T47D (cell line): Measurements from ENCODE around the gene GLI3.

Experiments used
- DNase-seq, 2 experiments: peaks; one replicate each; pipeline versions ENCODE4 v3.0.0 to v3.0.0-alpha.2; 2011 to 2012; ENCODE audit warnings: low read depth in 1 of 2, low spot score in 1 of 2
- JUND ChIP-seq: IDR thresholded peaks from 2 replicates; pipeline ENCODE4 v1.6.1; 2012; ENCODE audit warnings: low read depth
- in situ Hi-C: cut with HindIII; loops from 2 replicates; pipeline ENCODE4 v1.10.0; 2016; ENCODE audit warnings: low sequenced_read_pairs, low pct_unique_long_range_greater_than_20kb

The GLI3 gene

DNA sequence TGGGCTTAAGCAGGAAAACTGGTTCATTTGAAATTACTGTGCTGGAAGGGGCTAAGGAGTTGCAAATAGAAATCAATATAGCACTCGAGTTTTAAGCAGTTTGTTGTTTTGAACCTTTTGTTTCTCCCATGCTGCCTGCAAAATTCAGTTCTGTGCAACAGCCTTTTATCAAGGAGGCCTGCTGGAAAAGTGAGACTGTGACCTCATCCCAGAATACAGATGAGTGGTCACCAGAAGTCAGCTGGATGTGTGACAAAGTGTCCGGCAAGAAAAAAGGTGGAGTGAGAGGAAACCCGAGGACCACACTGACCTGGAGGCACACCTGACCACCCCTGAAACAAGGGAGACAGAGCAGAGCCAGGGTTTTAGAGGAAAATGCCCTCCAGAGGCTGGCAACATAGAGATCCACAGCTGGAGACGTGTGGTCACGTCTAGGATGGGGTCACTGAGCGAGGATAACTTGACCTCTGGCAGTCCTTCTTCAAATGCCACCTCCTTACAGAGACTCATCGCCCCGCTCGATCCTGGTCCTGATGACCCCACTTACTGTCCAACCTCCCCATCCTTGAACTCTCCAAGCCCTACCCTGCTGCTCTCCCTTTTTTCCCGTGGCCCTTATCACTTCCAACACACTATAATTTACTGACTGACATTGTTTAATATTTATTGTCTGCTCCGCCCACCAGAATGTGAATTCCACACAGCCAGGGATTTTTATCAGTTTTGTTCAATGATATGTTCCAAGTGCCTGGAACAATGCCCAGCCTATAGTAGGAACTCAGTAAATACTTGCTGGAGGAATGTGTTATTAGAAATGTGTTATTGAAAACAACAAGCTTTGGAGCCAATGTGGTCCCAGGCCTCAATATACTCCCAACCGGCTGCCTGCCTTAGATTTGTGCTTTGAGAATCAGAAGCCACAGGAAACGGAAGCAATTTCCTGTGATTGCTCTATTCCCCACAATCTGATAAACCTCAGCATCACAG is 243.8 kb downstream of the GLI3 start:
- no peak for DNase-seq
- in situ Hi-C loops: no loop called here

GRCh38 chr7:41984888-41985287 is 252.1 kb downstream of the GLI3 start:
- DNase-seq: no peak
- no peak for TF ChIP-seq JUND
- in situ Hi-C loops: no loop called here

More for the DNA sequence above, 243.8 kb downstream of the GLI3 start:
- no peak for TF ChIP-seq JUND

GRCh38 chr7:41981046-41982040 is 255.7 kb downstream of the GLI3 start:
- no peak for DNase-seq
- no peak for TF ChIP-seq JUND
- in situ Hi-C loops: no loop called here

DNA sequence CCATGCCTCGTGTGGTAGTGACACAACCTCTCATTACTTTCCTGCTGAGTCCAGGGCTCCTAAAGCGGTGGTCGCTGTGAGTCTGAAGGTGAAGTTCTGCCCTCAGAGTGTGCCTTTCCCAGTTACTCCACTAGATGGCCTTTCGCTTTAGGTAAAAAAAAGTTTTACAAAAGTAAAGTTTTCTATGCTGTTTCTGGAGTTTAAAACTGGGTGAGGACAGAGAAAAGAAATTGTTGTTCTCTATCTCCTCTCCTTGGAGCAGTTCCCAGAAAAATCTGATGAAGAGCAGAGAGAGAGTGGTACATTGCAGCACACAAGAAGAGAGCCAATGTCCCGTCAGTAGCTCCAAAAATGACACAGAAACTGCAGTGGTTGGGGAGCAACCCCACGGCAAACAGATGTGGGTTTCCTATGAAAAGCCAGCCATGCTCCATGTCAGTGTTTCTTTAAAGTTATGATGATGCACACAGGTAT is 257.1 kb downstream of the GLI3 start:
- in situ Hi-C loops: no loop called here
- no peak for TF ChIP-seq JUND
- peak; percentile 23 to 46 for DNase-seq

GRCh38 chr7:41978858-41979257 is 258.2 kb downstream of the GLI3 start:
- in situ Hi-C loops: no loop called here
- no peak for DNase-seq
- TF ChIP-seq JUND: no peak

GRCh38 chr7:41977661-41978060 is 259.3 kb downstream of the GLI3 start:
- DNase-seq: no peak
- in situ Hi-C loops: no loop called here
- no peak for TF ChIP-seq JUND

DNA sequence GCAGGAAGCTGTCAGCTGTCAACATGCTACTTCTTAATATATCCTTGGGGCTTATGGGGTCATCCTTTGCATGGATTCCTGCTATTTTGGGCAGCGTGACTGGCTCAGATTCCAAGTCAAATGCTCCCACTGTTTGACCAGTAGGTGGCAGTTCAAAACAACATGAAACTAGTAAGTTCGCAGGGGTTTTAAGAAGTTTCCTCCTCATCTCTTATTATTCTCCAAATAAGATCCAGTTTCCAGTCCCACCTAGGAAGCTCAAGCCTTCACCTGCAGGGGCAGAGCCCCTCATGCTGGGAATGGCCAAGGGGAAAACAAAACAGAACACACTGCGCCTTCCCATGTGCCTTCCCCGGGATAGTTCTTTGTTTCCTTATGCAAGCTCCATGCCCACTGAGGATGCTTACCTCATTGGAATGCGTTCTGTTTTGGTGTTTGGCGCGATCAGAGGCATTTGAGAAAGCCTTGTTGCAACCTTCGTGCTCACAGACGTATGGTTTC is 259.8 kb downstream of the GLI3 start:
- peak; percentile 55 to 72 for DNase-seq
- in situ Hi-C loops: no loop called here
- no peak for TF ChIP-seq JUND

DNA sequence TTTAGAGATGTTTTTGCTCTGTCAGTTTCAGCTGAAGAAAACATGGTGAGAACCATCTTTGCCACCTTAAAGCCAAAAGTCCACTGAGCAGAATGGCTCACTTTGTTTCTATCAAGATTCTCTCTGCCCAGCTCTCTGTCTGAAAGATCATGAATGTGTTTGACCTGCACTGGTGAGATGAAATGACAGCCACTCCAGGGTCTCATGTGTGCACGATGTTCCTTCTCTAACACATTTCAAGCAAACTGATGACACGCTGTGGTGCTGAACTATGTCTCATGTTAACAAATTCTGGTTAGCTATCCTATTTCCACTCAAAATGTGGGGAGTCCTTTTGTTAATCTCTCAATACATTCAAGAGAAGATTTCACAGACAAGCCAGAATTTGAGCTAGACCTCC is 260.6 kb downstream of the GLI3 start:
- in situ Hi-C loops: no loop called here
- no peak for TF ChIP-seq JUND

GRCh38 chr7:41975849-41976248 is 261.2 kb downstream of the GLI3 start:
- no peak for TF ChIP-seq JUND
- DNase-seq: no peak
- in situ Hi-C loops: no loop called here

More for the DNA sequence above, 260.6 kb downstream of the GLI3 start:
- DNase-seq: no peak

- in situ Hi-C loops: no loop called here
- no peak for DNase-seq
- TF ChIP-seq JUND: no peak
These were observed 262.0 kb downstream of the GLI3 start for GRCh38 chr7:41974870-41975557.

- TF ChIP-seq JUND: no peak
- in situ Hi-C loops: no loop called here
- no peak for DNase-seq
These were observed 263.7 kb downstream of the GLI3 start for GRCh38 chr7:41973202-41973730.
